HEK293 (cell line): ENCODE results near the gene TMEM135.

Experiments used
- CTCF ChIA-PET: fragments of 350-600 bp; formaldehyde crosslinking; extraction: SDS; loops from one replicate; lab custom pipeline; 2021; ENCODE audit warnings: antibody characterized with exemption; lab: Yijun Ruan, JAX
- POLR2A ChIA-PET: fragments of 300-600 bp; formaldehyde crosslinking; extraction: SDS; loops from one replicate; lab custom pipeline; 2020; ENCODE audit warnings: antibody characterized with exemption, inconsistent platforms; lab: Yijun Ruan, JAX
- H3K27ac ChIP-seq: fragments of 200-500 bp; sonication (Bioruptor generic); 2 replicates; pipeline ENCODE4 v1.5.1; 2014; ENCODE audit warnings: low read depth, low read length, control low read depth, inconsistent platforms; ENCODE audit errors: extremely low read depth
- H3K36me3 ChIP-seq, 2 experiments: fragments of 200-500 bp in 1 of 2; sonication (Bioruptor generic) in 1 of 2; 1 replicate in 1 of 2; 2 replicates in 1 of 2; pipeline ENCODE4 v1.5.1; 2014 to 2017; ENCODE audit warnings: inconsistent platforms in 2 of 2, low read length in 2 of 2; ENCODE audit not compliant: control insufficient read depth in 2 of 2, insufficient read depth in 1 of 2
- H3K4me1 ChIP-seq: fragments of 200-500 bp; sonication (Bioruptor generic); 2 replicates; pipeline ENCODE4 v1.5.1; 2014; ENCODE audit warnings: mild to moderate bottlenecking, low read length, inconsistent platforms; ENCODE audit not compliant: control insufficient read depth, insufficient read depth
- H3K4me3 ChIP-seq: 2 replicates; pipeline ENCODE4 v1.5.1; 2011; ENCODE audit warnings: low read depth, mild to moderate bottlenecking, control low read depth, low read length, moderate library complexity
- H3K9me3 ChIP-seq: fragments of 200-500 bp; sonication (Bioruptor generic); 2 replicates; pipeline ENCODE4 v1.5.1; 2014; ENCODE audit warnings: low read depth, low read length, inconsistent platforms; ENCODE audit not compliant: control insufficient read depth, insufficient read depth
- AEBP2 ChIP-seq: fragments of 450-650 bp; formaldehyde crosslinking; IDR thresholded peaks from 2 replicates; pipeline ENCODE4 v1.5.1; 2016; ENCODE audit warnings: missing biosample characterization, missing genetic modification characterization, borderline replicate concordance
- EGR2 ChIP-seq: fragments of 450-650 bp; formaldehyde crosslinking; IDR thresholded peaks from 2 replicates; pipeline ENCODE4 v1.5.1; 2016; ENCODE audit warnings: low read depth, missing biosample characterization, missing genetic modification characterization
- OSR2 ChIP-seq: fragments of 450-650 bp; formaldehyde crosslinking; IDR thresholded peaks from 2 replicates; pipeline ENCODE4 v1.5.1; 2016; ENCODE audit warnings: missing biosample characterization, missing genetic modification characterization
- PRDM1 ChIP-seq: fragments of 450-650 bp; formaldehyde crosslinking; IDR thresholded peaks from 2 replicates; pipeline ENCODE4; 2016; ENCODE audit warnings: missing biosample characterization, missing genetic modification characterization
- YY1 ChIP-seq: fragments of 450-650 bp; formaldehyde crosslinking; IDR thresholded peaks from 2 replicates; pipeline ENCODE4 v1.5.1; 2018; ENCODE audit warnings: missing biosample characterization, missing genetic modification characterization
- ZEB2 ChIP-seq: fragments of 450-650 bp; formaldehyde crosslinking; IDR thresholded peaks from 2 replicates; pipeline ENCODE4 v1.5.1; 2016; ENCODE audit warnings: missing biosample characterization, missing genetic modification characterization
- ZNF175 ChIP-seq: fragments of 450-650 bp; formaldehyde crosslinking; IDR thresholded peaks from 2 replicates; pipeline ENCODE4 v1.5.1; 2016; ENCODE audit warnings: missing biosample characterization, missing genetic modification characterization
- ZNF23 ChIP-seq: fragments of 450-650 bp; formaldehyde crosslinking; IDR thresholded peaks from 2 replicates; pipeline ENCODE4 v1.5.1; 2016; ENCODE audit warnings: missing biosample characterization, missing genetic modification characterization, borderline replicate concordance
- ZNF248 ChIP-seq: fragments of 450-650 bp; formaldehyde crosslinking; IDR thresholded peaks from 2 replicates; pipeline ENCODE4 v1.5.1; 2017; ENCODE audit warnings: missing biosample characterization, missing genetic modification characterization
- ZNF302 ChIP-seq: fragments of 450-650 bp; formaldehyde crosslinking; IDR thresholded peaks from 2 replicates; pipeline ENCODE4 v1.5.1; 2016; ENCODE audit warnings: missing biosample characterization, missing genetic modification characterization, low read depth
- ZNF404 ChIP-seq: fragments of 450-650 bp; formaldehyde crosslinking; IDR thresholded peaks from 2 replicates; pipeline ENCODE4 v1.5.1; 2017; ENCODE audit warnings: missing biosample characterization, missing genetic modification characterization
- ZNF426 ChIP-seq: fragments of 450-650 bp; formaldehyde crosslinking; IDR thresholded peaks from 2 replicates; pipeline ENCODE4 v1.5.1; 2017; ENCODE audit warnings: missing biosample characterization, missing genetic modification characterization, mild to moderate bottlenecking, inconsistent platforms, moderate library complexity
- ZNF521 ChIP-seq: fragments of 450-650 bp; formaldehyde crosslinking; IDR thresholded peaks from 2 replicates; pipeline ENCODE4 v1.5.1; 2017; ENCODE audit warnings: missing biosample characterization, mild to moderate bottlenecking, missing genetic modification characterization
- ZNF645 ChIP-seq: fragments of 450-650 bp; formaldehyde crosslinking; IDR thresholded peaks from 2 replicates; pipeline ENCODE4; 2016; ENCODE audit warnings: missing biosample characterization, missing genetic modification characterization
- ZNF654 ChIP-seq: fragments of 450-650 bp; formaldehyde crosslinking; IDR thresholded peaks from 2 replicates; pipeline ENCODE4 v1.5.1; 2016; ENCODE audit warnings: low read depth, missing biosample characterization, missing genetic modification characterization
- ZNF664 ChIP-seq: fragments of 450-650 bp; formaldehyde crosslinking; IDR thresholded peaks from 2 replicates; pipeline ENCODE4 v1.5.1; 2016; ENCODE audit warnings: missing biosample characterization, missing genetic modification characterization
- ZNF792 ChIP-seq: fragments of 450-650 bp; formaldehyde crosslinking; IDR thresholded peaks from 2 replicates; pipeline ENCODE4 v1.5.1; 2016; ENCODE audit warnings: missing biosample characterization, missing genetic modification characterization
- ZNF837 ChIP-seq: fragments of 450-650 bp; formaldehyde crosslinking; IDR thresholded peaks from 2 replicates; pipeline ENCODE4 v1.5.1; 2016; ENCODE audit warnings: missing biosample characterization, missing genetic modification characterization
- ZNF843 ChIP-seq: fragments of 450-650 bp; formaldehyde crosslinking; IDR thresholded peaks from 2 replicates; pipeline ENCODE4 v1.5.1; 2016; ENCODE audit warnings: missing biosample characterization, missing genetic modification characterization
- ZXDB ChIP-seq: fragments of 450-650 bp; formaldehyde crosslinking; IDR thresholded peaks from 2 replicates; pipeline ENCODE4 v1.5.1; 2016; ENCODE audit warnings: missing biosample characterization, missing genetic modification characterization
- TF ChIP-seq, protein P1 (sequence below): fragments of 450-650 bp; formaldehyde crosslinking; IDR thresholded peaks from 2 replicates; pipeline ENCODE4 v1.5.1; 2016; ENCODE audit warnings: missing biosample characterization, missing genetic modification characterization

The TMEM135 gene

DNA sequence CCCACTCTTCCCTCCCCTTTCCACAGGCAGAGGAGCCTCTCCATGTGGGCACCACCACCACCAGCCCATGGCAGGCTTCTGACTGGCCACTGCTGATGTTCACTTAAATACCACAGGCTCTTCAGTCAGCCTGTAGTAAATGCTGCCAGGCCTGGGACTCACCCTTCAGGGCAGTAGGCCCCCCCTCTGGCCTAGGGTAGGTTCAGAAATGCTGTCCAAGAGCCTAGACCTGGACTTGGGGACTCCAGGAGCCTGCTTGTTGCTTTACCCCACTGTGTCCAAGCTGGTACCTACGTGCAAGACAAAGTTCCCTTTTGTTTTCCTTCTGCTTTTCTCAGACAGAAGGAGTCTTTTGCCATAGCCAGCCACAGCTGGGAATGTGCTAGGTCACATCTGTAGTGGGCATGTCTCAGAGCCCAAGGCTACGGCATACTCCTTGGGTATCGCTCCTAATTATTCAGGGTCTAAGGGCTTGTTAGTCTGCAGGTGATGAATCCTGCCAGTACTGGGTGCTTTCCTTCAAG lies 38.6 kb downstream of the TMEM135 start (continued):
- no peak for TF ChIP-seq EGR2 (tag by site-specific recombination)
- TF ChIP-seq PRDM1 = no peak
- TF ChIP-seq ZNF23 (tag by site-specific recombination) = no peak
- TF ChIP-seq ZNF837 (tag by site-specific recombination) = no peak

DNA sequence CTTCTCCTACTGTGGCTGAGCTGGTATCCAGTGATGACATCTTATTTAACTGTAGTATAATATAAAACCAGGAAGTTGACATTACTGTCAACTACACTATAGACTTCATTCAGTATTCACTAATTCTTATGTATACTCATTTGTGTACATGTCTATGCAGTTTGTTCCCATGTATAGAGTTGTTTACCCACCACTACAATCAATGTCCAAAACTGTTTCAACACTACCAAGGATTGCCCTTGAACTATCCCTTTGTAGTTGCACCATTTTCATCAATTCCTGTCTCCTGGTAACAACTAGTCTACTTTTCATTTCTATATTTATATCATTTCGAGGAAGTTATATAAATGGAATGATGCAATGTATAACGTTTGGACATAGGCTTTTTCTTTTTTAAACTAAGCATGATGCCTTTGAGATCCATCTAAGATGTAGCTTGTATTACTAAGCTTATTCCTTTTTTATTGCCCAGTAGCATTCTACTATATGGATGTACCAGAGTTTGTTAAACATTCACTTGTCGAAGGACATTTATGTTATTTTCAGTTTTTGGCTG lies 39.2 kb downstream of the TMEM135 start:
- TF ChIP-seq YY1 (tag by site-specific recombination) (no peak), ZNF426 (no peak), ZNF248 (peak; percentile 38; the same call in 1 of the 2 replicates)
- Histone ChIP-seq H3K36me3 (peaks cover 3 to 30% of the 10 kb centered on the region in 2 experiments; a peak in 2 of 3 replicates), H3K4me1 (no peaks in the 10 kb centered on the region), H3K4me3 (no peak overlapping the region), H3K9me3 (no peaks in the 10 kb centered on the region), H3K27ac (no peak overlapping the region)
- ChIA-PET POLR2A (no interaction called here), CTCF (no interaction called here)

DNA sequence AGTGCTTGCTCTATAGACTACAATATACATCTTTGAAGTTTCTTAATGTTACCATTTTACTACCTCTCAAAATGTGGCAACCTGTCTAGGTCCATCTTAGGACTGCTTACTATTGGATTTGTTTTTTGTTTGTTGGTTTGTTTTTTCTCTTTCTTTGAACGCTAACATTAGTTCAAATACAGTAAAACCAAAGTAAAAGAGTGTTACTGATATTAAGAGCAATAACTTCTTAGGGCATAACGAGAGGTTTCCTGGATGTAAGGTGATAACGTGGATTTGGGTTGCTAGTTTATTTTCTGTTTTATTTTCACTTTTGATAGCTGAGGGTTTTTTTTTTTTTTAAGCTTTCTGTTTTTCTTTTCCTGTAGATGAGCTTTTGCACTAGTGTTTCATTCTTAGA lies 43.6 kb downstream of the TMEM135 start:
- CTCF ChIA-PET = interaction anchor here (0.6 to 1.8 kb wide), 5 partner anchors 13 to 444 kb away, joined by 3 to 7 read pairs (median 4); no protein-coding TSS in a partner anchor
- TF ChIP-seq AEBP2 (no peak), ZNF175 (tag by site-specific recombination) (no peak), ZNF521 (tag by site-specific recombination) (no peak), ZNF302 (tag by site-specific recombination) (no peak), ZXDB (tag by site-specific recombination) (no peak), OSR2 (tag by site-specific recombination) (no peak), ZNF792 (no peak), ZNF843 (tag by site-specific recombination) (no peak), YY1 (tag by site-specific recombination) (no peak), ZEB2 (no peak), ZNF645 (no peak), ZNF404 (tag by site-specific recombination) (no peak), ZNF837 (tag by site-specific recombination) (no peak), ZNF654 (no peak), ZNF664 (tag by site-specific recombination) (no peak)
- TF ChIP-seq, protein P1, sequence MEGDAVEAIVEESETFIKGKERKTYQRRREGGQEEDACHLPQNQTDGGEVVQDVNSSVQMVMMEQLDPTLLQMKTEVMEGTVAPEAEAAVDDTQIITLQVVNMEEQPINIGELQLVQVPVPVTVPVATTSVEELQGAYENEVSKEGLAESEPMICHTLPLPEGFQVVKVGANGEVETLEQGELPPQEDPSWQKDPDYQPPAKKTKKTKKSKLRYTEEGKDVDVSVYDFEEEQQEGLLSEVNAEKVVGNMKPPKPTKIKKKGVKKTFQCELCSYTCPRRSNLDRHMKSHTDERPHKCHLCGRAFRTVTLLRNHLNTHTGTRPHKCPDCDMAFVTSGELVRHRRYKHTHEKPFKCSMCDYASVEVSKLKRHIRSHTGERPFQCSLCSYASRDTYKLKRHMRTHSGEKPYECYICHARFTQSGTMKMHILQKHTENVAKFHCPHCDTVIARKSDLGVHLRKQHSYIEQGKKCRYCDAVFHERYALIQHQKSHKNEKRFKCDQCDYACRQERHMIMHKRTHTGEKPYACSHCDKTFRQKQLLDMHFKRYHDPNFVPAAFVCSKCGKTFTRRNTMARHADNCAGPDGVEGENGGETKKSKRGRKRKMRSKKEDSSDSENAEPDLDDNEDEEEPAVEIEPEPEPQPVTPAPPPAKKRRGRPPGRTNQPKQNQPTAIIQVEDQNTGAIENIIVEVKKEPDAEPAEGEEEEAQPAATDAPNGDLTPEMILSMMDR = no peak
- Histone ChIP-seq H3K27ac (no peak overlapping the region), H3K4me3 (no peak overlapping the region), H3K9me3 (no peaks in the 10 kb centered on the region), H3K4me1 (no peaks in the 10 kb centered on the region), H3K36me3 (peaks cover 0 to 10% of the 10 kb centered on the region in 2 experiments; a peak in 2 of 3 replicates)
- POLR2A ChIA-PET = no interaction called here
